ENCODE measurements around the gene P3H2.
"Not testable (repeated sequence)": the region's sequence is repeated elsewhere in the genome, so short reads cannot be mapped to it uniquely, and the experiment has no call there.

DNA sequence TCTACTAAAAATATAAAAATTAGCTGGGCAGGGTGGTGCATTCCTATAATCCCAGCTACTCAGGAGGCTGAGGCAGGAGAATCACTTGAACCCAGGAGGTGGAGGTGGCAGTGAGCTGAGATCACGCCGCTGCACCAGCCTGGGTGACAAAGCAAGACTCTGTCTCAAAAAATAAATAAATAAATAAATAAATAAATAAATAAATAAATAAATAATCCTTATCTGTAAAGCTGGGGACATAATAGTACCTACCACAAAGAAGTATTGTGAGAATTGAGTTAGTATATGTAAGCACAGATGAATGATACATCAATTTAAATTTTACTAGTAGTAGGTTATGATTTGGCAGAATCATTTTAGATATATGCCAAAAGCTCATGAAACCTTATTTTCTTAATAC, 41.5 kb downstream of the P3H2 start:
- not testable (repeated sequence) for TF ChIP-seq CTCF, POLR2A (IDR thresholded peaks at IDR 0.05)

All from thyroid gland (tissue), 4 donors.